DOHH2 (cell line): ENCODE data around the gene SLC25A23.

ENCODE experiments used
- H3F3A ChIP-seq: fragments of 200-600 bp; sonication (generic), shearing (Covaris generic); 2 replicates; pipeline ENCODE4 v1.6.0; 2016; ENCODE audit warnings: antibody characterized with exemption, mild to moderate bottlenecking; ENCODE audit not compliant: control insufficient read depth, insufficient read depth
- H3K27ac ChIP-seq: fragments of 200-600 bp; sonication (generic); 2 replicates; pipeline ENCODE4 v1.5.1; 2014; ENCODE audit warnings: low read depth, mild to moderate bottlenecking, low read length, moderate library complexity
- H3K27me3 ChIP-seq: fragments of 200-600 bp; sonication (generic); 2 replicates; pipeline ENCODE4 v1.6.1; 2014; ENCODE audit warnings: mild to moderate bottlenecking, low read length, mixed read lengths; ENCODE audit not compliant: control insufficient read depth
- H3K36me3 ChIP-seq: fragments of 200-600 bp; sonication (generic); 2 replicates; pipeline ENCODE4 v1.6.1; 2014; ENCODE audit warnings: mild to moderate bottlenecking, low read length, moderate library complexity, mixed read lengths; ENCODE audit not compliant: control insufficient read depth
- H3K4me1 ChIP-seq: fragments of 200-600 bp; sonication (generic); 2 replicates; pipeline ENCODE4 v1.6.1; 2014; ENCODE audit warnings: mild to moderate bottlenecking, low read length, mixed read lengths; ENCODE audit not compliant: control insufficient read depth
- H3K4me2 ChIP-seq: fragments of 200-600 bp; sonication (generic); 2 replicates; pipeline ENCODE4 v1.6.0; 2014; ENCODE audit warnings: mild to moderate bottlenecking, low read length, moderate library complexity
- H3K4me3 ChIP-seq: fragments of 200-600 bp; sonication (generic); 2 replicates; pipeline ENCODE4 v1.5.1; 2014; ENCODE audit warnings: mild to moderate bottlenecking, low read length, mixed read lengths
- H3K79me2 ChIP-seq: fragments of 200-600 bp; sonication (generic); 2 replicates; pipeline ENCODE4 v1.6.1; 2014; ENCODE audit warnings: mild to moderate bottlenecking, low read length, mixed read lengths; ENCODE audit not compliant: control insufficient read depth
- H3K9me2 ChIP-seq: fragments of 200-600 bp; sonication (generic); replicated peaks from 2 replicates; pipeline ENCODE4 v1.6.1; 2014; ENCODE audit warnings: mild to moderate bottlenecking, low read length, mixed read lengths; ENCODE audit not compliant: control insufficient read depth
- H3K9me3 ChIP-seq: fragments of 200-600 bp; sonication (generic); 2 replicates; pipeline ENCODE4 v1.6.1; 2014; ENCODE audit warnings: antibody characterized with exemption, low read length, mixed read lengths; ENCODE audit not compliant: control insufficient read depth, insufficient read depth
- H4K20me1 ChIP-seq: fragments of 200-600 bp; sonication (generic); 2 replicates; pipeline ENCODE4 v1.6.0; 2014; ENCODE audit warnings: low read depth, mild to moderate bottlenecking, antibody characterized with exemption, low read length, moderate library complexity; ENCODE audit not compliant: control insufficient read depth, insufficient read depth
- EZH2phosphoT487 ChIP-seq: fragments of 200-600 bp; sonication (generic); IDR thresholded peaks from 2 replicates; pipeline ENCODE4 v1.6.1; 2017; ENCODE audit warnings: borderline replicate concordance, mild to moderate bottlenecking, antibody characterized with exemption, low read length, moderate library complexity, mixed read lengths
- TF ChIP-seq, protein P1 (sequence below): fragments of 200-600 bp; sonication (generic); IDR thresholded peaks from one replicate; pipeline ENCODE4 v1.5.1; 2014; ENCODE audit warnings: antibody characterized with exemption, mild to moderate bottlenecking, low read depth, low read length; ENCODE audit not compliant: poor library complexity, severe bottlenecking

Gene SLC25A23

DNA sequence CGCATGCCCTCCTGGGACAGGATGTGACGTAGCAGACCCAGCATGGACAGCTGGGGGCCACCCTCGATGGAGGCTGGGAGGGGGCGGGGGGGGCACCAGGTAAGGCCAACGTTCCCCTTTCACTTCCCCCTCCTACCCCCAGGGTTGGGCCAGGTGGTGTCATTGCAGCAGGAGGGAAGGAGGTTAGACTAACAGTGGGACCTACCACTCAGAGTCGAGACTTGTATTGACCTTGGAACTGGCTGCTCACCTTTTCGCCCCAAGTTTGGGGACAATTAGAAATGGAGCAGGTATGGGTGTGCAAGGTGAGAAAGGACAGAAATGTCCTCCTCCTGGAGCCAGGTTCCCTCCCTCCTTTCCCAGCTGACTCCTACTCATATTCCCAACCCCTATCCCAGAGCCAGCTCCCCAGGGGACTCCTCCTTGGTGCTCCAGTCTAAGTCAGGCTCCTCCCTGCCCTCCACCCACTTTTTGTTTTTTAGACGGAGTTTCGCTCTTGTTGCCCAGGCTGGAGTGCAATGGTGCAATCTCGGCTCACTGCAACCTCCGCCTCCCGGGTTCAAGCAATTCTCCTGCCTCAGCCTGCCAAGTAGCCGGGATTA, 17.4 kb downstream of the SLC25A23 start:
- Histone ChIP-seq H3K4me1 (0 out of 2 replicates have a peak, but pooled peaks cover 3% of the 10 kb centered on the region), H3K9me3 (no peaks in the 10 kb centered on the region), H3K4me2 (no peak overlapping the region), H3K27ac (no peak overlapping the region), H4K20me1 (no peaks in the 10 kb centered on the region), H3K36me3 (no peaks in the 10 kb centered on the region; the same call in 1 of the 2 replicates), H3K9me2 (no peaks in the 10 kb centered on the region), H3K4me3 (no peak overlapping the region), H3K27me3 (no peaks in the 10 kb centered on the region), H3K79me2 (no peaks in the 10 kb centered on the region), H3F3A (no peaks in the 10 kb centered on the region; the same call in 1 of the 2 replicates)
- TF ChIP-seq, protein P1, sequence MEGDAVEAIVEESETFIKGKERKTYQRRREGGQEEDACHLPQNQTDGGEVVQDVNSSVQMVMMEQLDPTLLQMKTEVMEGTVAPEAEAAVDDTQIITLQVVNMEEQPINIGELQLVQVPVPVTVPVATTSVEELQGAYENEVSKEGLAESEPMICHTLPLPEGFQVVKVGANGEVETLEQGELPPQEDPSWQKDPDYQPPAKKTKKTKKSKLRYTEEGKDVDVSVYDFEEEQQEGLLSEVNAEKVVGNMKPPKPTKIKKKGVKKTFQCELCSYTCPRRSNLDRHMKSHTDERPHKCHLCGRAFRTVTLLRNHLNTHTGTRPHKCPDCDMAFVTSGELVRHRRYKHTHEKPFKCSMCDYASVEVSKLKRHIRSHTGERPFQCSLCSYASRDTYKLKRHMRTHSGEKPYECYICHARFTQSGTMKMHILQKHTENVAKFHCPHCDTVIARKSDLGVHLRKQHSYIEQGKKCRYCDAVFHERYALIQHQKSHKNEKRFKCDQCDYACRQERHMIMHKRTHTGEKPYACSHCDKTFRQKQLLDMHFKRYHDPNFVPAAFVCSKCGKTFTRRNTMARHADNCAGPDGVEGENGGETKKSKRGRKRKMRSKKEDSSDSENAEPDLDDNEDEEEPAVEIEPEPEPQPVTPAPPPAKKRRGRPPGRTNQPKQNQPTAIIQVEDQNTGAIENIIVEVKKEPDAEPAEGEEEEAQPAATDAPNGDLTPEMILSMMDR = no peak
- no peak for TF ChIP-seq EZH2phosphoT487

DNA sequence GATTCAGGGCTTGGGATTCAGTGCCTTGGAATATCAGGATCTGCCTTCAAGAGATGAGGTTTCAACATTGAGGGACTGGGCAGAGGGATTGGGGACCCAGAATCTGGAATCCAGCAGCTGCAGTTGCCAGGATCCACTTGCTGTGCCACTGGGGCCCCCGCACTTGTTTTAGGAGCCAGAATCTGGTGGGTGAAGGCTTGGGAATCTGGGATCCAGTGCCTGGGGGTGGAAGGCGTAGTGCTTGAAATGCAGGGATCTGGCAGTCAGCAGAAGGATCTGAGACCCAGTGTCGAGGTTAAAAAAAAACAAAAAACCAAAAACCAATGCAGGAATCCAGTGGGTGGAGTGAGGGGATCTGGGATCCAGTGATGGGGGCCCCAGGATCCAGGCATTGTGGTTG, 18.7 kb downstream of the SLC25A23 start:
- H3K4me3 ChIP-seq = no peak overlapping the region

DNA sequence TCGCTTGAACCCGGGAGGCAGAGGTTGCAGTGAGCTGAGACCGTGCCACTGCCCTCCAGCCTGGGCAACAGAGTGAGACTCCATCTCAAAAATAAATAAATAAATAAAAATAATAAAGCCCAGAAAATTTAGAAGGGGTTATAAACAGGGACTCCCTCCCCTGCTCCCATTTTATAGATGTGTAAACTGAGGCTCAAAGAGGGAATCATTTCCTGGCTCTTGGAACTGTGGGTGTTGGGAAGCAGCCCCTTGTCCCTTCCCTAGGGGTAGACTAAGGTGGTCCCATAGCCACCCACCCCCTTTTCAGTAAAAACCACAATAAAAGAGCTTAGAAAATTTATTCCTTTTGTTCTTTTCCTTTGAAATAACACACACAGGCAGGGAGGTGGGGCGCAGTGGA, 19.8 kb downstream of the SLC25A23 start:
- H3K4me2 ChIP-seq = no peak overlapping the region
- no peaks in the 10 kb centered on the region for H3F3A ChIP-seq
- H4K20me1 ChIP-seq = no peaks in the 10 kb centered on the region
- no peaks in the 10 kb centered on the region for H3K27me3 ChIP-seq
- no peaks in the 10 kb centered on the region for H3K9me3 ChIP-seq
- TF ChIP-seq, protein P1 = no peak
- TF ChIP-seq EZH2phosphoT487 = no peak
- no peaks in the 10 kb centered on the region for H3K79me2 ChIP-seq
- no peaks in the 10 kb centered on the region; the same call in 1 of the 2 replicates for H3K36me3 ChIP-seq
- H3K27ac ChIP-seq = no peak overlapping the region
- H3K4me1 ChIP-seq = 0 out of 2 replicates have a peak, but pooled peaks cover 3% of the 10 kb centered on the region
- H3K4me3 ChIP-seq = no peak overlapping the region
- H3K9me2 ChIP-seq = no peaks in the 10 kb centered on the region

More for the DNA sequence above, 18.7 kb downstream of the SLC25A23 start:
- Histone ChIP-seq H3F3A (no peaks in the 10 kb centered on the region), H4K20me1 (no peaks in the 10 kb centered on the region), H3K4me1 (0 out of 2 replicates have a peak, but pooled peaks cover 3% of the 10 kb centered on the region), H3K9me2 (no peaks in the 10 kb centered on the region), H3K27me3 (no peaks in the 10 kb centered on the region), H3K4me2 (no peak overlapping the region), H3K27ac (no peak overlapping the region), H3K36me3 (no peaks in the 10 kb centered on the region; the same call in 1 of the 2 replicates), H3K79me2 (no peaks in the 10 kb centered on the region), H3K9me3 (no peaks in the 10 kb centered on the region)
- TF ChIP-seq, protein P1 = no peak
- no peak for TF ChIP-seq EZH2phosphoT487
